NCI-H2196 (cell line): Measurements from ENCODE around the gene E2F3.

Source experiments
- DNase-seq: peaks from one replicate; lab custom pipeline; 2025; ENCODE audit not compliant: unreplicated experiment; lab: John Stamatoyannopoulos, UW

The E2F3 gene

GRCh38 chr6:20433321-20433720, 31.6 kb downstream of the E2F3 start:
- DNase-seq: no peak

GRCh38 chr6:20433929-20434328, 32.2 kb downstream of the E2F3 start:
- DNase-seq: no peak

- no peak for DNase-seq
Measured at GRCh38 chr6:20434766-20435165, 33.1 kb downstream of the E2F3 start.

- DNase-seq: no peak
Measured at GRCh38 chr6:20436719-20437118, 35.0 kb downstream of the E2F3 start.

- no peak for DNase-seq
Measured at GRCh38 chr6:20437639-20438038, 36.0 kb downstream of the E2F3 start.

GRCh38 chr6:20438462-20439070, 36.9 kb downstream of the E2F3 start:
- no peak for DNase-seq

- no peak for DNase-seq
Measured at GRCh38 chr6:20439558-20439957, 37.9 kb downstream of the E2F3 start.

GRCh38 chr6:20440296-20440695, 38.6 kb downstream of the E2F3 start:
- DNase-seq: no peak

GRCh38 chr6:20441236-20441635, 39.6 kb downstream of the E2F3 start:
- no peak for DNase-seq

GRCh38 chr6:20441921-20442320, 40.2 kb downstream of the E2F3 start:
- peak; percentile 55 for DNase-seq

GRCh38 chr6:20444786-20445271, 43.1 kb downstream of the E2F3 start:
- DNase-seq: no peak

- no peak for DNase-seq
Measured at GRCh38 chr6:20447157-20447556, 45.5 kb downstream of the E2F3 start.

- no peak for DNase-seq
Measured at GRCh38 chr6:20447581-20448132, 46.0 kb downstream of the E2F3 start.

- no peak for DNase-seq
Measured at GRCh38 chr6:20448828-20449227, 47.1 kb downstream of the E2F3 start.

- peak; percentile 8 for DNase-seq
Measured at GRCh38 chr6:20454204-20454824, 52.6 kb downstream of the E2F3 start.

- no peak for DNase-seq
Measured at GRCh38 chr6:20455251-20455940, 53.7 kb downstream of the E2F3 start.

GRCh38 chr6:20458027-20458894, 56.6 kb downstream of the E2F3 start:
- DNase-seq: no peak

- DNase-seq: no peak
Measured at GRCh38 chr6:20459682-20460081, 58.0 kb downstream of the E2F3 start.

- DNase-seq: no peak
Measured at GRCh38 chr6:20461576-20461975, 59.9 kb downstream of the E2F3 start.

GRCh38 chr6:20463396-20463795, 61.7 kb downstream of the E2F3 start:
- no peak for DNase-seq

GRCh38 chr6:20464041-20464440, 62.4 kb downstream of the E2F3 start:
- DNase-seq: no peak
